Nephron (organoid): ENCODE data around the gene VWA5B1.
A peak's percentile ranks its signal among the peaks of the same experiment; 100 is the strongest.
"Not testable (repeated sequence)": the region's sequence is repeated elsewhere in the genome, so short reads cannot be mapped to it uniquely, and the experiment has no call there.

Experiments used
- H3K27ac Mint-ChIP-seq, 3 experiments: 2 replicates each; pipeline ENCODE4 v1.8.0; 2020; ENCODE audit warnings: mixed read lengths in 3 of 3, mild to moderate bottlenecking in 2 of 3, moderate library complexity in 1 of 3
- H3K27me3 Mint-ChIP-seq: 2 replicates; pipeline ENCODE4 v1.8.0; 2021; ENCODE audit warnings: low read depth, mild to moderate bottlenecking, moderate library complexity, mixed read lengths
- H3K36me3 Mint-ChIP-seq: 2 replicates; pipeline ENCODE4 v1.8.0; 2020; ENCODE audit warnings: low read depth, mixed read lengths
- H3K4me1 Mint-ChIP-seq: 2 replicates; pipeline ENCODE4 v1.8.0; 2020; ENCODE audit warnings: mixed read lengths
- H3K4me3 Mint-ChIP-seq, 3 experiments: 2 replicates each; pipeline ENCODE4 v1.8.0; 2020; ENCODE audit warnings: mild to moderate bottlenecking in 3 of 3, mixed read lengths in 3 of 3, moderate library complexity in 2 of 3
- H3K9me3 Mint-ChIP-seq: 2 replicates; pipeline ENCODE4 v1.8.0; 2020; ENCODE audit warnings: mixed read lengths
- CTCF ChIP-seq, 3 experiments: fragments of 200-600 bp; sonication (generic); IDR thresholded peaks; one replicate each; pipeline ENCODE4 v1.5.0; 2021; ENCODE audit warnings: antibody characterized with exemption in 3 of 3; ENCODE audit not compliant: unreplicated experiment in 3 of 3

VWA5B1 gene

GRCh38 chr1:20284046-20284445, 6.6 kb upstream of the VWA5B1 start:
- H3K27ac Mint-ChIP-seq, result no peak overlapping the region
- TF ChIP-seq CTCF (IDR thresholded peaks at IDR 0.05; ENCODE audit: unreplicated experiment in 3 of 3), result no peak
- peaks cover 47% of the 10 kb centered on the region for H3K27me3 Mint-ChIP-seq
- peaks cover 16% of the 10 kb centered on the region for H3K9me3 Mint-ChIP-seq
- H3K4me3 Mint-ChIP-seq, result no peak overlapping the region
- H3K4me1 Mint-ChIP-seq, result peaks cover 15% of the 10 kb centered on the region
- H3K36me3 Mint-ChIP-seq, result no peaks in the 10 kb centered on the region

GRCh38 chr1:20284625-20285024, 6.0 kb upstream of the VWA5B1 start:
- peaks cover 53% of the 10 kb centered on the region for H3K27me3 Mint-ChIP-seq
- no peak overlapping the region for H3K4me3 Mint-ChIP-seq
- peaks cover 16% of the 10 kb centered on the region for H3K9me3 Mint-ChIP-seq
- H3K4me1 Mint-ChIP-seq, result peaks cover 10% of the 10 kb centered on the region
- TF ChIP-seq CTCF (IDR thresholded peaks at IDR 0.05; ENCODE audit: unreplicated experiment in 3 of 3), result no peak
- H3K36me3 Mint-ChIP-seq, result no peaks in the 10 kb centered on the region
- no peak overlapping the region for H3K27ac Mint-ChIP-seq

- H3K4me1 Mint-ChIP-seq, result peaks cover 13% of the 10 kb centered on the region
- TF ChIP-seq CTCF (IDR thresholded peaks at IDR 0.05; ENCODE audit: unreplicated experiment in 3 of 3), result no peak
- no peak overlapping the region for H3K4me3 Mint-ChIP-seq
- H3K27ac Mint-ChIP-seq, result no peak overlapping the region
- H3K9me3 Mint-ChIP-seq, result peaks cover 16% of the 10 kb centered on the region
- H3K36me3 Mint-ChIP-seq, result no peaks in the 10 kb centered on the region
- H3K27me3 Mint-ChIP-seq, result peaks cover 58% of the 10 kb centered on the region
Observed at GRCh38 chr1:20285510-20285909, 5.2 kb upstream of the VWA5B1 start.

- peaks cover 20% of the 10 kb centered on the region for H3K9me3 Mint-ChIP-seq
- not testable (repeated sequence) for H3K4me3 Mint-ChIP-seq, H3K36me3 Mint-ChIP-seq, H3K27ac Mint-ChIP-seq
- H3K27me3 Mint-ChIP-seq, result peaks cover 76% of the 10 kb centered on the region
- H3K4me1 Mint-ChIP-seq, result peaks cover 19% of the 10 kb centered on the region
Observed at GRCh38 chr1:20287696-20288095, 3.0 kb upstream of the VWA5B1 start.

GRCh38 chr1:20291645-20292084, 990 bp downstream of the VWA5B1 start:
- Mint-ChIP-seq H3K27ac (no peak overlapping the region), H3K9me3 (peaks cover 5% of the 10 kb centered on the region), H3K27me3 (peaks cover 64% of the 10 kb centered on the region), H3K4me1 (peaks cover 19% of the 10 kb centered on the region), H3K36me3 (no peaks in the 10 kb centered on the region), H3K4me3 (peak overlapping the region in 2 of 3 experiments; percentile 36 to 65)
- no peak for TF ChIP-seq CTCF (IDR thresholded peaks at IDR 0.05; ENCODE audit: unreplicated experiment in 3 of 3)

GRCh38 chr1:20298626-20299025, 8.0 kb downstream of the VWA5B1 start:
- H3K4me3 Mint-ChIP-seq, result no peak overlapping the region
- TF ChIP-seq CTCF (IDR thresholded peaks at IDR 0.05; ENCODE audit: unreplicated experiment in 3 of 3), result no peak
- no peak overlapping the region for H3K27ac Mint-ChIP-seq
- no peaks in the 10 kb centered on the region for H3K36me3 Mint-ChIP-seq
- H3K27me3 Mint-ChIP-seq, result peaks cover 58% of the 10 kb centered on the region
- no peaks in the 10 kb centered on the region for H3K4me1 Mint-ChIP-seq
- H3K9me3 Mint-ChIP-seq, result no peaks in the 10 kb centered on the region
